SK-N-MC (cell line): ENCODE measurements around the gene CLEC17A.

Experiments used
- EZH2 ChIP-seq: fragments of 200-600 bp; sonication (generic); IDR thresholded peaks from one replicate; pipeline ENCODE4 v1.6.1; 2017; ENCODE audit warnings: antibody characterized with exemption
- POLR2AphosphoS5 ChIP-seq: IDR thresholded peaks from 2 replicates; pipeline ENCODE4 v1.6.1; 2012; ENCODE audit warnings: mild to moderate bottlenecking, low read depth, low read length, borderline replicate concordance

DNA sequence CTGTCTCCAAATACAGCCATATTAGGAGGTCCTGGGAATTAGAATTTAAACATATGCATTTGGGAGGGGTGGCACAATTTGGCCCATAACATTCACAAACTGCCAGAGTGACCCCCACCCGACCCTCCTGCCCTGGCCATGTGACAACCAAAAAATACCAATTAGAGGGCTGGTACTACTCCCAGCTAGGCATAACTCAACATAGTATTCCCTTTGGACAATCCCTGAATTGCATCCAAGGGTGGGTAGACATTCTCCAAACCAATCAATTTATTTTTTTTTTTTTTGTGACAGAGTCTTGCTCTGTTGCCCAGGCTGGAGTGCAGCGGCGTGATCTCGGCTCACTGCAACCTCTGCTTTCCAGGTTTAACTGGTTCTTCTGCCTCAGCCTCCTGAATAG is 29.8 kb downstream of the CLEC17A start:
- TF ChIP-seq POLR2AphosphoS5 (no peak), EZH2 (no peak)
